DMS53 (cell line): ENCODE measurements around the gene WBP1L.
A peak's percentile ranks its signal among the peaks of the same experiment; 100 is the strongest.
"Not testable (repeated sequence)": the region's sequence is repeated elsewhere in the genome, so short reads cannot be mapped to it uniquely, and the experiment has no call there.

Experiments
- DNase-seq: peaks from one replicate; lab custom pipeline; 2025; lab: John Stamatoyannopoulos, UW

The WBP1L gene

DNA sequence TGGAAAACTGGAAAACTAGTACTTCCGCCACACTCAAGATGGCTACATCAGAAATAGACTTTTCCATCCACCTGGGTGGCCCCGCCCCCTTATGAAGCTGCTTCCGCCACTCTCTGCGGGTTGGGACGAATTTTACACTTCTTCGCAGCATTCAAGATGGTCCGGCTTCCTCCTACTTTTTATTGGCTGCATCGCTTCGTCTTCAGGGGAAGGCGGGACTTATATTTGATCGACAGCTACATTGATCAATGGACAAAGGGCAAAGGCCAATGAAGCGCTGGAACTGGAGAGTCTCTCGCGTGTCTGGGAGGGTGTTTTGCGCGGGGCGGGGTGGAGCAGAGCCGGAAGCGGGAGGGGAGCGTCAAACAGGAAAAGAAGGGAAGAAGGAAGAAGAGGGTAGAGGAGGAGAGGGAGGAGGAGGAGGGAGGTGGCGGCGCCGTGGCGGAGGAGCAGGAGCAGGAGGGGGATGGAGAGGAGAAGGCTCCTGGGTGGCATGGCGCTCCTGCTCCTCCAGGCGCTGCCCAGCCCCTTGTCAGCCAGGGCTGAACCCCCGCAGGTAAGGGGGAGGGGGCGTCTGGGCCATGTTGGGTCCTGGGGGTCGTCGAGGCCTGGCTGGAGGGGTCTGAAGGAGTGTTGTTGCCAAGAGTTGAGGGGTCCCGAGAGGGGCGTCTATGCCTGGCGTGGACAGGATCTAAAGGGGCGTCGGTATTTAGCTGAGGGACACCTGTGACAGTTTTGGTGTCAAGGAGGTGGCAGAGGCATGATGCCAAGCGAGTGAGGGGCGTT is at the start of gene WBP1L:
TSS of gene WBP1L (plus strand) at position 361 of the 786 bp plus-strand sequence. CDS start at position 467, 106 bp downstream.
- DNase-seq: peak; percentile 99

DNA sequence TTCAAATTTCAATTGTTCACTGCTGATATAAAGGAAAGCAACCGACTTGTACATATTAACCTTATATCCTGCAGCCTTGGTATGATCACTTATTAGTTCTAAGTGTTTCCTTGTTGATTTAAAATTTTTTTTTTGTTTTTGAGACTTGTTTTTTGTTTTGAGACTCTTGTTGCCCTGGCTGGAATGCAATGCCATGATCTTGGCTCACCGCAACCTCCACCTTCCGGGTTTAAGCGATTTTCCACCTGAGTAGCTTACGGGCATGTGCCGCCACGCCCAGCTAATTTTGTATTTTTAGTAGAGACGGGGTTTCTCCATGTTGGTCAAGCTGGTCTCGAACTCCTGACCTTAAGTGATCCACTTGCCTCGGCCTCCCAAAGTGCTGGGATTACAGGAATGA is 48.3 kb upstream of the WBP1L start:
- not testable (repeated sequence) for DNase-seq

DNA sequence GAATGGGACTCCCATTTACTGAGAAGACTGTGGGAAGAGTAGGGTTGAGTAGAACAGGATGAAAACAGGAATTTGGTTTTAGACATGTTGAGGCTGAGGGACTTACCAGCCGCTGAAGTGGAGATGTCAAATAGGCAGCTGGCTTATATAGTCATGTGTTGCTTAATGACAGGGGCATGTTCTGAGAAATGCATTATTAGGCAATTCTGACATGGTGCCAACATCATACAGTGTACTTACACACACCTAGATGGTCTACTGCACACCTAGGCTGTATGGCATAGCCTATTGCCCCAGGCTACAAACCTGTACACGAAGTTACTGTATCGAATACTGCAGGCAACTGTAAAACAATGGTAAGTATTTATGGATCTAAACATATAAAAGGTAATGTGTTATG is 47.0 kb upstream of the WBP1L start:
- no peak for DNase-seq

DNA sequence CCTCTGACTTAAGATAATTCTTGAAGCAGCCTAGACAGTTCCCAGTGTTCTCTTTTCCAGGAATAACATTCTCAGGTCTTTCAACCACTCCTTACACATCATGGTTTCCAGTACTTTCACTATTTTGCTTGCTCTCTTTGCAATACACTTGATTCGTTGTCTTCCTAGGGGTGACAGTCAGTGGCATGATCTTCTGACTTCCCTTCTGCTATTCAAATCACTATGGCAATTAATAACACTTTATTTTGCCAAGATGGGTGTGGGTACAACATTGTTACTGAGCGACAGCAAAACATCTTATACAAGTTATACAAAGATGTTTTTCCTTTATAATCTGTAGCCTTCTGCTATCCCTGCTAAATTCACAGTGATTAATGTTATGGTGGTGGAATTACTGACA is 44.9 kb upstream of the WBP1L start:
- no peak for DNase-seq

DNA sequence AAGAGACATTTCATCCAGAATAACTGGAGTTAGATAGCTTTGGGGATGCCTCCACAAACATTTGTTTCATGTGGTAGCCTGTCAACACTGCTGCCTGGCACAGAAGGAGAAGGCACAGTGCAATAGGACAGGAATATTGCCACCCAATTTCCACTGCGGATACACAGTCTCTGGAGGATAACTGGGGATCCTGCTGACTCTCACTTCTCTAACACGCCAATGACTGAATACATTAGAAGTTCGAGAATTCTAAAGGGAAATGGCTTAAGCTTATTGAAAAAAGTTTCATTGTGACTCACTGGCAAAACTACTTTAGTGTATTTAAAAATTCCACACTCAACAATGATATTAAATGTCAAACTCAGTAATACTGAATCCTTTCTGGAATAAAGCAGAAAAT is 42.5 kb upstream of the WBP1L start:
- no peak for DNase-seq

DNA sequence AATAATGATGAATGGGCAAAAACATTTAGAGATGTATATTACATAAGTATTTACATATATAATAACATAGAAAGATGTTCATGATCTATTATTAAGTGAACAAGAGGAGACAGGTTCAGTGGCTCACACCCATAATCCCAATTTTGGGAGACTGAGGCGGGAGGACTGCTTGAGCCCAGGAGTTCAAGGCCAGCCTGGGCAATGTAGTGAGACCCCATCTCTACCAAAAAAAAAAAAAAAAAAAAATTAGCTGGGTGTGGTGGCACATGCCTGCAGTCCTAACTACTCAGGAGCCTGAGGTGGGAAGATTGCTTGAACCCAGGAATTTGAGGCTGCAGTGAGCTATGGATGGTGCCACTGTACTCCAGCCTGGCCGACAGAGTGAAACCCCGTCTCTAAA is 42.0 kb upstream of the WBP1L start:
- DNase-seq: no peak

DNA sequence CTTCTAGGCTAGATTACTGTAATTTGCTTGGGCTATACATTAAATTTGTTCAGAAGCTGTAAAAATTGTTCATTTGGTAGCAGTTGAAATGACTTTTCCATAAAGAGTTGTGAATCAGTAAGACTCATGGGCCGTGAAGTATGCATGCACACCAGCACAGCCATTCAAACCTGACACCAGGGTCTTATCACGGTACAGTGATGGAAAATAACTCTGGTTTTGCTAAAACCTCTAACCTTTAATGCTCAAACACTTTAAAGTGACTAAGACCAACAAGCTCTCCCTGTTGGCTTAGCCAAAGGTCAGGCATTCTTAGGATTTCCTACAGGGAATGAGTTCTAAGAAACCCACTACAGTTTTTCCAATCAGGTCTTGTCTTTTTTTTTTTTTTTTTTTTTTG is 41.0 kb upstream of the WBP1L start:
- DNase-seq: no peak

DNA sequence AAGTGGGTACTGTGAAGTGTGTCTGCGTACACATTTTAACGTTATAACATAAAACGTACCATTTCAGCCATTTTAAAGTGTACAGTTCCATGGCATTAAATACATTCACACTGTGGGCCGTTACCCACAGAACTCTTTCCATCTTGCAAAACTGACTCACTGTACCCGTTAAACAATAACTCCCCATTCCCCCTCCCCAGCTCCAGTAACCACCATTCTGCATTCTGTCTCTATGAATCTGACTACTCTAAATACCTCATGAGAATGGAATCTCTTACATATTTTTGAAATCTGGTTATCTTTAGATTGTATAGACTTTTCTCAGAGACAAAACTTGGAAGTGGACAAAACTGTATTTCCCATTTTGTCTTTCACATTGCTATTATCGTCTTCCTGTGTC is 38.8 kb upstream of the WBP1L start:
- DNase-seq: no peak

DNA sequence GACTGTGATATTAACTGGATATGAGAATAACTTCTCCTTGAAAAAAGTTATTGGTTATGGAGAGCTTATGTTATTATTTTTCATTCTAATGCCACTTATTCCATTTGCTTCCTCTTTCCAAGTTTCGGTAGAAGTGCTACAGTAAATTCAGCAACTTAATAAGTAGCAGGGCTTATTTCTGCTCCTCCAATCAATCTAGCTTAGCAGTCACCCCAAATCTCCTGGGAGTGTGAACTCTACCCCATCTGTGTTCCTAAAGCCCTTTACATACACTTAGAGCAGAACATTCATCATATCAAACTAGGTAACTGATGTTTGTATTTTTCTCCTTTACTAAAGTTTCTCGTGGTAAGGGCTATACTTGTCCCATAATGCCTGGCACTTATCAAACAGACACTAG is 38.2 kb upstream of the WBP1L start:
- DNase-seq: no peak

DNA sequence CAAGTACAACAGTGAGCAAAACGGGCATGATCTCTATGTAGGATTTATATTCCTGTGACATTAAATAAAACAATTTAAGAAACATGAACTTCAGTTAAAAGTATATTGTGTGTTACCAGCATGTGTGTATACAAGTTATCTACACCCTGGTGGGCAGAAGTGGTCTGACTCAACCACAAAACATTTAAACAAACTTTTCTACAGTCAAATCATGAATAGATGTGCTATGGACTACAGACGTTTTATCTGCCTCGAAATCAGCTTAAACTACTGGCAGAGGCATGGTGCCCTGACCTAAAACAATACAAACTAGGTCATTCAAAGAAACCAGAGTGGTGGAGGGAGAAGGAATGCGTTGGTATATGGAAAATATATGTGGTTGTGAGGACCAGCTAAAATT is 33.1 kb upstream of the WBP1L start:
- no peak for DNase-seq

DNA sequence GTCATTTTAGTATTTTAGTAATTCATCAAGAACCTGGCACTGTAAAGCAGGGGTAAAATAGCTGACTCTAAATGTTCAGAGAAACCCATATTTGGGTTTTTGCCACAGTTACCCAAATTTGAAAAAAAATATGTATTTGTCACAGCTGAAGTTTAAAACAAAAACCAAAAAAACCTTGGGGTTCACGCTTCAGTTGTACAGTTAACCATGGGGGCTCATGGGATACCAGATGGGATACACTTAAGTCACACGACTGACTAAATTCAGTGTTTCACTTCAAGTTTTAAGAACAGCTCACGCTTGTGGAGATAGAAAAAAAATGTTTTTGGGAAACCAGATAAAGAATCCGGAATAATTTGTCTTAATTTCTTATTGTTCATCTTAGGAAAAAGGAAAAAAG is 31.7 kb upstream of the WBP1L start:
- DNase-seq: no peak

DNA sequence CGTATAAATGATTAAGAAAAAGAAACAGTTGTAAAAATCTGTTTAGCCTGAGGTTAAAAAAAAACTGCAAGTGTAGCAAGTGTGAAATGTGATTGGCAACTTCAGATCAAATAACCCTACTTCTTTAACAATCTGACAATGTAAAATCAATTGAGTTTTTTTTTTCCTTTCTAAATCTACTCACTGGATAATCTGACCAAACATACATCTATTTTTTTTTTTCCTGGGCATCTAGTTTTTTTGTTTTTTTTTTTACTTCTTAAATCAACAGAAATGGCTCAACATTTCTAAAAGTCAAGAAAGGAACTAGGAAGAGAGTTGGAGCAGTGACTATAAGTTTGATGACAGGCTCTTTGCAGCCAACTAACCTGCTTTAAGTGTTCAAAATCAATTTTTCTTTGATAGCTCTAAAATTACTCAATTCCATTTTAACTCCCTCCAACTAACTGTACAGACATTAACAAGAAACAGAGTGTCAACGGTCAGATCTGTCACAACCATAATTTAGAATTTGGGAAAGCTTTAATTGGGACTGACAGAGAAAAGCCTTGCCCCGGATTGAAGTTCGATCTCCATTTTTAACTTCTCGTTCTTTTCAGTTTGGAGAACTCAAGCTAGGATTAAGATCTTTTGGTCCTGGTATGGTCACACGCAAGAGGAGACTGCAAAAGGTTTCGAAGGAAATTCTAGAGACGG is 30.8 kb upstream of the WBP1L start:
- no peak for DNase-seq

DNA sequence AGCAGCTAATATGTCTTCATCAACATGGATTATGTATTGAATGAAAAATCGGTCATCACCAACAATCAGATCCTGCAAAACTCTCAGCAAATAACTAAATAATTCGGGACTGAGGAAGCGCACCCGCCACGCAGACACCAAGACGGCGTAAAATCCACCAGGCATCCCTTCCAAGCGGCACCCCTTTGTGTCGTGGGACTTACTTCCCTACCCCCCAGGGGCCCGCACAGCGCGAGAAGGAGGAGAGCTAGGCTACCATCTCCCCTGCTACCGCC is 30.3 kb upstream of the WBP1L start:
- DNase-seq: no peak

DNA sequence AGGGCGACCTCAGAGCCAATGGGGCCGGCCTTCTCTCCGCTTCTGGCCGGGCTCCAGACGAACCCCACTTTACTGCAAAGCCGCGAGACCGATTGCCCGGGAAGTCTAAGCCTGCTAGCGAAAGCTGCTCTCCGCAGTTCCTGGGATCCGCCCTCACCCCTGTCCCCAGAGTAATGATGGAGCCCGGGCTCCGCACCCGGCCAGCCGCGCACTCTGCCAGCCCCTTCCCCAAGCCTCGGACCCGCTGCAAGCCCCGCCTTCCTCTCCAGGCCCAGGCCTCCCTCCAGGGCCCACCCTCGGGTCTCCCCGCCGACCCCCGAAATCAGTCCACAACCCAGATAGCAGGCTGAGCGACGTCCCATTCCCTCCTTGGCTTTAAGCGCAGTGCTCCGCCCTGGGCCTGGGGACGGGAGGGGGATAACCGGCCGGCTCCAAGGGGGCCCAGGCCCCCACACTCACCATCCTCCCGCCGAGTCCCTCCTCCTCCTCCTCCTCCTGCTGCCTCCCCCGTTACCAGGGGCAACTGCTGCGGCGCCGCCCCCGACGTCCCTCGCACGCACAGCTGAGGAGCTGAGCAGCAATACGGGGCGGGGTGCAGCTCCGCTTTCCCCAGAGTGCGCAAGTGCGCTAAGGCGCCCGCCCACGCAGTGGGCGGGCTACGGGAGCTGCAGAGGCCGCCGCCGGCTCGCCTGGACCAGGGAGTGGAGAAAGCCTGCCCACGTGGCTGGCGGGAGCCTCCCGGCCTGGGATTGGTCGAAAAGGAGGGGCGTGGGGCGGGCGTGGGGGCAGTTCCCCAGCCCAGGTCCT is 29.7 kb upstream of the WBP1L start, which contains the start of gene ARL3:
TSS of gene ARL3 (minus strand) at position 584 of the 807 bp plus-strand sequence. CDS start at position 462, 122 bp downstream.
- DNase-seq: peak; percentile 99

DNA sequence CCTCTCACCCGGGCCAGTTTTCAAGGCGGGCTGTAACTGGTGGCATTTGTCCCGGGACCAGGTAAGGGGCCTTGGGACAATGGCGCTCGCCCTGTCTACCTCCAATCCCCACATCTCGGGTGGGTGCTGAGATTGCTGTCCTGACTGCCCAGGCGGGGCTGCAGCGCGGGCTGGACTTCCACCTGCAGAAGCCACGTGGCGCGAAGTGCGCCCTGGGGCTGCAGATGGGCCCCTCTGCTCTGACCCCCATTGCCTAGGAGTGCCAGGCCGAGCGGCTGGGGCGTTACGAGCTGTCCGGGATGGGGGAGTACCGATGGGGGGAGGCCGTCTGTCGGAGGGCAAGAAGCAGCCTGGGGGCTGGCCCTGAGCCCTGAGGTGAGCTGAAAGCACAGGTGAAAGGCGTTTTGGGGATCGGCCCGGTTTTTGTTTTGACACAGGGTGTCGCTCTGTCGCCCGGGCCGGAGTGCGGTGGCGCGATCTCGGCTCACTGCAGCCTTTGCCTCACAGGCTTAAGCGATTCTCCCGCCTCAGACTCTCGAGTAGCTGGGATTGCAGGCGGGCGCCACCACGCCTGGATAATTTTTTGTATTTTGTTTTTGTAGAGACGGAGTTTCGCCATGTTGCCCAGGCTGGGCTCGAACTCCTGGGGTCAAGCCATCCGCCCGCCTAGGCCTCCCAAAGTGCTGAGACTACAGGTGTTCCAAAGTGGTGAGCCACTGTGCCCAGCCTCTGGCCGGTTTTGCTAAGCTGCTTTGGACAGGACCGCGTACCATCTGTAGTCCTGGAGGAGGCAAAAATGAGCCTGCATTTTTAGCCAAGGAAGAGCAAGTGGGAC is 28.9 kb upstream of the WBP1L start, which contains the start of gene SFXN2:
TSS of gene SFXN2 (plus strand) at position 16 of the 835 bp plus-strand sequence. CDS start 12,001 bp downstream, outside the sequence.
- DNase-seq: peak; percentile 76

DNA sequence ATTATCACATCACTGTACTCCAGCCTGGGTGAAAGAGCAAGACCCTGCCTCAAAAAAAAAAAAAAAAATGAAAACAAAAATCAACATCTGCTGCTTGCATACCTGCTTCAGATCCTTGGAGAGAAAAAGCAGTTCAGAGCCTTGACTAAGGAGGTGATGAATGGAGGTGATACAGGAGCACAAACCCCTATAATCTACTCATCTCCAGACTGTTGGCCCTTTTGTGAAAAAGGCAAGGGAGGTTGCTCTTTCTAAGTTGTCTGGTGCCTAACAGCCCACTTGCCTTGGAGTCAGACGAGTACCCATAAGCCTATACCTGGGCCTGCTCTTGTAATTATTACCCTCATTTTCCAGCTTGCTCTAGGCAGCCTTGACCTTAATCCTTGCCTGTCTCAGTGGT is 27.9 kb upstream of the WBP1L start:
- DNase-seq: no peak

DNA sequence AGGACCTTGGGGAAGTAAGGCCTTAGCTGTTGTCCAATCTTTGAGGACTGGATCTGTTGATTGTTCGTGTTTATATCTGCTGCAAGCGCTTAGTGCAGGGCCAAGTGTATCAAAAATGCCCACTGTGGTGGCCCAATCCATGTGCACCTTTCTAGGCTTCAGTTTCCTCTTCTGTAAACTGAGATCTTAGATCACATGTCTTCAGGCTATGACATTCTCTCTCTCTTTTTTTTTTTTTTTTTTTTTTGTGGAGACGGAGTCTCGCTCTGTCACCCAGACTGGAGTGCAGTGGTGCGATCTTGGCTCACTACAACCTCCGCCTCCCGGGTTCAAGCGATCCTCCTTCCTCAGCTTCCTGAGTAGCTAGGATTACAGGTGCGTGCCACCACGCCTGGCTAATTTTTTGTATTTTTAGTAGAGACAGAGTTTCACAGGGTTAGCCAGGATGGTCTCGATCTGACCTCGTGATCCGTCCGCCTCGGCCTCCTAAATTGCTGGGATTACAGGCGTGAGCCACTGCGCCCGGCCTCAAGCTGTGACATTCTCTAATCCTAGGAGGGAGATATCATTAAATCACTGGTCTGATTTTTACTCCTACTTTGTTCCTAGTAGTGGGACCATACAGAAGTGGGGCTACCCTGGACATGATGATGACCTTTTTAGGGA is 26.7 kb upstream of the WBP1L start:
- DNase-seq: not testable (repeated sequence)

DNA sequence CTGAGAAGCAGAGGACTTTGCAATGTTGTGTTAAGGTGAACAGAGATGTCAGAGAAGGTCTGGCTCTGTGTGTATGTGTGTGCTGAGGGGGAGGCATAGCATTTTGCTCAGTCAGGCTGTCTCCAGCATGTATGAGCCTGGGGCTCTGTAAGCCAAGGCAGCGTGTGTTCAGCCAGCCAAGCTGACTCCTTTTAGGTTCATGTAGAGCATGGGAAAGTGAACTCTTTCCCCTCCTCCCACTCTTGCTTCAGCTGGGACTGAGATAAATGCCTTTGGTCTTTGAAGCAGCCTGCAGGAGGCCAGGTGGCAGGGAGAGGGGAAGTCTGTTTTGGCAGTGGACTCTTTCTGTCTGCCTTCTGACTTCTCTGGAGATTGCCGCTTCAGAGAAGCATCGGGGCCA is 25.5 kb upstream of the WBP1L start:
- no peak for DNase-seq

DNA sequence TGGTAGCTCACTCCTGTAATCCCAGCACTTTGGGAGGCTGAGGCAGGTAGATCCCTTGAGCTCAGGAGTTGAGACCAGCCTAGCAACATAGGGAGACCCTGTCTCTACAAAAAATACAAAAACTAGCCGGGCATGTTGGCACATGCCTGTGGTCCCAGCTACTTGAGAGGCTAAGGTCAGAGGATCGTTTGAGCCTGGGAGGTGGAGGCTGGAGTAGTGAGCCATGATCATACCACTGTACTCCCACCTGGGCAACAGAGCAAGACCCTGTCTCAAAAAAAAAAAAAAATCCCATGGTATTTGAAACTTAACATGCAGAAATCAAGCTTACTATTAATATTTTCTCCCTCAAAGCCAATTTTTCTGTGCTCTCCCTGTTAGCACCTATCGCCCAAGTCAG is 23.4 kb upstream of the WBP1L start:
- no peak for DNase-seq

DNA sequence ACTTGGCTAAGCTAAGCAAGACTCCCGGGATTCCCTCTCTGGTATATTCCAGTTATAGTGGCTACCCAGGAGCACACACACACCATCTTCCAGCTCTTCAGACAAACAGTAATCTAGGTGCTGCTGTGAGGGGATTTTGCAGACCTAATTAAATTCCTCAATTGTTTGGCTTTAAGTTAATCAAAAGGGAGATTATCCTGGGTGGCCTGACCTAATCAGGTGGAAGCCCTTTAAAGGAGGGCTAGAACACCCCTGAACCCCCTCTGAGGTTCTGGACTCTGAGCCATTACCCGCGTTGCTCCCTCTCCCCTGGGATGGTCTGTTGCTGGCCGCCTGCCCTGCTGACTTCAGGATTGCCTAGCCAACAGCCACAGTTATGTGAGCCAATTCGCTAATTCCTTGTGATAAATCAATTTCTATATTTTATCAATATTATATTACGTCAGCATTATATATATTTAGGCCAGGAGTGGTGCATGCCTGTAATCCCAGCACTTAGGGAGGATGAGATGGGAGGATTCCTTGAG is 22.9 kb upstream of the WBP1L start:
- no peak for DNase-seq

DNA sequence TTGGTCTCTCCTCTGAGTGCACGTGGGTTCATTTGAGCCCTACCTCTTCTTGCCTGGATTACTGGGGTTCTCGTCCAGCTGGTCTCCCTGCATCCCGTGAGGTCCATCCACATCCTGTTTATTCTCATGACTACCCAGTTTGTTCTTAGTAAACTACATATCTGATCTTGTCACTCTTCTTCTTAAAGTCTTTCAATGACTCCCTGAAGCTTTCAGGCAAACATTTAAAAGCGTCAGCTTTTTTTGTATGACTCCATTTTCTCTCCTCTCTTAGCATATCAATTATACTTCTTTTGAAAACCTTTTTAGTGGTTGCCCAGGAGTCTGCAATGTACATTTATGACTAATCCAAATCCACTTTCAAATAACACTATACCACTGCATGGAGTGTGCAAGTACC is 21.8 kb upstream of the WBP1L start:
- DNase-seq: no peak
